Subcutaneous preadipocyte (primary cell): Measurements from ENCODE around the gene ANKS3. TPM values are rescaled to one million over a fixed set of nuclear protein-coding genes. Genes with fewer than 3 reads are reported as not detected.

Experiments used
- small RNA-seq: library from RNA; depleted of rRNA; stranded (forward); fragments of <200 nt; gene quantifications from one replicate; pipeline ENCODE3, GENCODE V24; 2012
- total RNA-seq: library from RNA; depleted of rRNA; stranded (reverse); fragments of >200 nt; gene quantifications from 2 replicates; pipeline ENCODE4 v1.2.3, GENCODE V29; 2012

Gene ANKS3
- 16.9 and 21.1 TPM in 2 replicates for total RNA-seq

GRCh38 chr16:4734063-4734729, at the start of gene ANKS3, which contains the start of gene DNAAF8:
Gene ANKS3 (minus strand): TSS chr16:4734271. CDS start chr16:4730149, 4,122 bp downstream.
Gene DNAAF8 (plus strand): TSS chr16:4734537. CDS start chr16:4736515, 1,978 bp downstream.

GRCh38 chr16:4766875-4767628, 33.0 kb upstream of the ANKS3 start, which contains the start of gene ZNF500:
Gene ZNF500 (minus strand): TSS chr16:4767162. CDS start chr16:4765978, 1,184 bp downstream.

GRCh38 chr16:4693296-4693955, 40.6 kb downstream of the ANKS3 start, which contains the start of gene NUDT16L1:
Gene NUDT16L1 (plus strand): TSS chr16:4693562. CDS start chr16:4693727, 165 bp downstream.

Small RNAs within 50 kb of the gene (small RNA-seq; reads per million reads assigned to genes)
- gene MIR6769A (not detected), gene RF00017 (not detected)

Other genes starting within 250 kb of the ANKS3 start
- gene CDIP1, start 195.5 kb downstream of the ANKS3 start, total RNA-seq = 7.0 and 9.0 TPM in 2 replicates
- not detected in 2 replicates for gene C16orf96, start 177.9 kb downstream of the ANKS3 start, total RNA-seq
- gene UBALD1, start 119.4 kb downstream of the ANKS3 start, total RNA-seq = 7.0 and 11.3 TPM in 2 replicates
- 31.6 and 35.6 TPM in 2 replicates for gene MGRN1, start 109.4 kb downstream of the ANKS3 start, total RNA-seq
- 19.4 and 23.5 TPM in 2 replicates for gene NUDT16L1, start 40.7 kb downstream of the ANKS3 start, total RNA-seq
- 0.37 and 0.59 TPM in 2 replicates for gene DNAAF8, start 266 bp upstream of the ANKS3 start, total RNA-seq
- gene ZNF500, start 32.9 kb upstream of the ANKS3 start, total RNA-seq = 9.6 and 13.1 TPM in 2 replicates
- not detected in 2 replicates for gene SEPTIN12, start 54.1 kb upstream of the ANKS3 start, total RNA-seq
- not detected in 2 replicates for gene SMIM22, start 61.1 kb upstream of the ANKS3 start, total RNA-seq
- 8.4 and 9.6 TPM in 2 replicates for gene ROGDI, start 68.4 kb upstream of the ANKS3 start, total RNA-seq
- gene GLYR1, start 113.0 kb upstream of the ANKS3 start, total RNA-seq = 37.5 and 64.1 TPM in 2 replicates
- 23.1 and 35.4 TPM in 2 replicates for gene UBN1, start 113.2 kb upstream of the ANKS3 start, total RNA-seq
- gene PPL, start 202.9 kb upstream of the ANKS3 start, total RNA-seq = 63.1 and 90.0 TPM in 2 replicates
- 0.59 and 1.1 TPM in 2 replicates for gene SEC14L5, start 224.1 kb upstream of the ANKS3 start, total RNA-seq